NCI-H82 (cell line): Measurements from ENCODE around the gene SORCS2.

Experiments
- DNase-seq: peaks from one replicate; lab custom pipeline; 2025; lab: John Stamatoyannopoulos, UW

The SORCS2 gene

DNA sequence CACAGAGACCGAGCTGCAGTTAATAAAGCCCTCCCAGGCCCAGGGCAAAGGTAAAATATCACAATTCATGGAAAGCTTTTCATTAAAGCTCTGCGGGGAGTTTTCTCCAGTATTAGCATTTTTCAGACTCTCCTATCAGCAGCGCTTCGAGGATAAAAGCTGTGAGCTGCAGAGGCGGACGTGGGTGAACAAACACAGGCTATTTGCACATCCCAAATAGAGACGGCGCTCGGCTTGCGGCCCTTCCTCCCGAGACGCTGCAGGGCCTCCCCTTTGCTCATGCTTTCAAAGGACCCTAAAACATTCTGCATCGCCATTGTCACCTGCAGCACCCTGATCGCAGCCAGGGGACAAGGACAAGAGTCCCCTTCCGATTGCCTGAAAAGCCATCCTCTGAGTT, 97.3 kb downstream of the SORCS2 start:
- no peak for DNase-seq

DNA sequence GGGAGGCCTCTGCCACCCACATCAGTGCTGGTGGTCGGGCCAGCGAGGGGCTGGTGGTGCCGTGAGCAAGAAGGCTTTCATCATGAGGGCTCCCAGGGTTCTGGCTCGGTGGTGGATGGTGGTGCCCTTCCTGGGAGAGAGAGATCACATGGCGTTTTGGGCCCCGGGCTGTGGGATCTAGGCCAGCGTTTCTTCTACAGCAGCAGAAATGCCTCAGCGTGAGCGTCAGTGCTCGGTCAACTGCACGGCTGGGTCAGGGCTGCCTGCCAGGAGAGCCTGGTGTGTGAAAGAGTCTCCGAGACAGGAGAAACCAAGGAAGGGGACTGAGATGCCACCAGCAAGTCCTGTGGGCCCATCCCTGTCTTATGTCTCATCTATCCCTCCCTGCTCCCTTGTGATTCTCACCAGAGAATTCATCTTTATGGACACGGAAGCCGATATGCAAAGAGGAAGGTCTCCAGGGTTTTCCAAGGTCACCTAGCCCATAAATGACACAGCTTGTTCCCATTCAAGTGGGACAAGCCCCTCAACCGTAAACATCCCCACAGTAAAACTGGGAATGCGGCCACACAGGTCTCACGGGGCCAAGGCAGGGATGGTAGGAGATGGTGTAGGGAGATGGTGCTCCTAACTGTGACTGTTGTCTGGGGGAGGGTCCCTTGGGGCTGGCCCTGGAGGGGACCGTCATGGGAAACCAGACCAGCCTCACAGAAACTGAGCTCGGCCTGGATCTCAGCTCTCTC, 99.2 kb downstream of the SORCS2 start:
- DNase-seq, result no peak

DNA sequence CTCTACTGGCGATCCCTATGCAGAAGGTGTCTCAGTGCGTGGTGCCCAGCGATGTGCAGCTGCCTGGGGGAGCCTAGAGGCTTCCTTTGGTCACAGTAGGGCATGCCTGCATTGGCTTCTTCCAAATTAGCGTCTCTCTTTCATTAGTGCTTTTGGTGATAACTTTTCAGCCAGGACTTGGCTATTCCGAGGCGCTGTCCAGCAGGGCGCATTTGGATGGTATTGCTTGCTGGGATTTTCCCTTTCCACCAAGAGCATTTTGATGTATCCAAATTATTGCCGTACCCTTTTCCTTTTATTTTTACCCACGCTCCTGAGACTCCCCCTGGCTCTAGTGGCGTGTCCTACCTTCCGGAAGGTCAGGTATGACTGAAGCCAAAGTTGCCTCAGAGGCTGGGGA, 101.4 kb downstream of the SORCS2 start:
- DNase-seq, result no peak

DNA sequence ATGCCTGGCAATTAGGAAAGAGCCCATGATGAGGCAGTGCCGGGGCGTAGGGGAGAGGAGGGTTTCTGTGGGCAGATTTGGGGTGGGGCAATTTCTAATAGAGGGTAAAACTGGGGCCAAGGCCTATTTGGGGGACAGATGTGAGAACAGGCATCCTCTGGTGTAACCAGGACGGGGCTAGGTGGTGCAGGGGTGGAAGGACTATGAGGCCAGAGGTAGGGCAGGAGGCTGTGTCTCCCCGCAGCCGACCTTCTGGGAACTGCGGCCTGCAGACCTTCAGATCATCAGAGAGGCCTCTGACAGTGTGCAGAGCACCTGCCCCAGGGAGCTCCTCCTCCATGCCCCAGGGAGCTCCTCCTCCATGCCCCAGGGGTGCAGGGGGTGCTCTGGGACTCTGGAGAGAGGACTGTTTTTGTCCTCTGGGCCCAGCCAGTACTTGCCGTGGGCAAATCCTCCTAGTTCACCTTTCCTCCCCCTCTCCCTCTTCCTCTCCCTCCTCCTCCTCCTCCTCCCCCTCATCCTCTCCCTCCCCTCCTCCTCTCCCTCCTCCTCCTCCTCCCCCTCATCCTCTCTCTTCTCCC, 101.9 kb downstream of the SORCS2 start:
- no peak for DNase-seq

- no peak for DNase-seq
Measured at GRCh38 chr4:7295197-7295910, 103.0 kb downstream of the SORCS2 start.

DNA sequence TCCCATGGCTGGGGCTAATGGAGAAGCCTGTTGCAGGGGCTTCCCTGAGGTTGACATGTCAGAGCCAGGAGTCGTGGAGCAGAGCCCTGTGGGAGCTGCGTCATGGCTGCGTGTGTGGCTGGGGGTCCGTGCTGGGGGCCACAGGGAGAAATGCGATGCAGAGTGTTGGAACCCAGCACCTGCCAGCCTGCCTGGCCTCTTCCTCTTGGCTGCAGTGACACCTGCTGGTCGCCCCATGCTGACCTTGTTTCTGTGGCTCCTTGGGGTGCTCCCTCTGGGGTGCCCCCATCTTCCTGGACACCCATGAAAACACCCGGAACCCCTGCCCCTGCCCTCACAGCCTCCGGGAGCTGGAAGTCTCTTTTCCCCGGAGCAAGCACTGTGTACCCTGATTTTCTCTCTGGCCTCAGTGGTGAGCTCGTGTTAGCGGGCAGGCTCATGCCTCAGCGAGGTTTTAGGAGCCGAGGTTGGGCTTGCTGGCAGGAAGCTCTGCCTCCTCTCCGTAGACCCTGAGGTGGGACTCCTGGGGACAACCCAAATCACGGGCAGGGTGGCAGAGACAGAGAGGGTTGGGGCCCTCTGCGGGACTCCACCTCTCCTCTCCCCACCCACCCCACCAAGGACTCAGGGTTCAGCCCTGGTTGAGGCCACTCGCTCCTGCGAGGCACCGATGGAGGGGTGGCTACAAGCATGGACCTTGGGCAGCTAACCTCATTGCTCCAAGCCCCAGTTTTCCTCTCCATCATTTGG, 103.7 kb downstream of the SORCS2 start:
- peak; percentile 42 for DNase-seq

DNA sequence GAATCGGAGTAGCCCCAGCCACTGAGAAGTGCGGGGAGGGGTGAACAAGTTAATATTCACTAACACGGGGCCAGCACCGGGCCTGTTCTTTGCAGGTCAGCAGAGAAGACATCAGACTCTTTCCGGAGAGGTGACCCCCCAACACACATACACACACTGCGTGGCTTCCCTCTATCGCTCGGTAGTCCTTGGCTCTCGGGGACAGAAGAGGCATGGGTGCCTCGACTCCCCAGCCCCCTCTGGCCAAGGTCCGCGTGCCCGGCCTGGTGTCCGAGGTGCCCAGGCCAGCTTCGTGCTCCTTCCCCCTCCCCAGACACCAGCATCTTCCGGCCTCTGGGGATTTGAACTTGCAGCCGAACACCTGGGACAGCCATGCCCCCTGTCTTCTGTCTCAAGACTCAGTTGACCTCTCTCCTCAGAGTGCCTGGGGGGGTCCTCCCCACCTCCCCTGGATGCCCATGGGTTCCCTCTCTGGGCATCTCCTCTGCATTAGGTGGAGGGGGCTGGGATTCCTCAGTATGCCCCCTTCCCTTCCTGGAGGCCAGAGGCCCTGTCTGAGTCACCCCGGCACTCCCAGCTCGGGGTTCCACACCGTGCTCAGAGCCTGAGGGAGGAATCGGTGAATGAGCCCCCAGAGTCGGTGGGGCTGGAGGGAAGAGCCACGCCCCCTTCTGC, 104.5 kb downstream of the SORCS2 start:
- DNase-seq, result no peak

DNA sequence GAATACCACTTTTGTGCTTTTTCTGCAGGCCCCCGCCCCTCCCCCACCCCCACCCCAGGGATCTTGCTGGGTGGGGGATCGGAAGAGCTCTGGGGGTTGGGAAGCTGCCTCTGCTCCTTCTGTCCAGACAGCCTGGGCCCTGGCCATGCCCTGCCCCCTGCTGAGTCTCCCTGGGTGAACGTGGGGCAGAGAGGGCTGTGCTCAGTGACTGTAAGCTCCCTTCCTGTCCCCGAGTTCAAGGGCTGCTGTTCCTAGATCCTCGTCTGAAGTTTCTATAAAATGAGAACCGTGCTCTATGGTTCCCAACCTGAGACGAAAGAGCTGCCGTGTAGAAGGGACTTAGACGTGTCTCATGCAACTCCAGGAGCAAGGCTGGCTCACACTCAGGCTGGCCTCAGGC, 105.0 kb downstream of the SORCS2 start:
- DNase-seq, result no peak

GRCh38 chr4:7297881-7298280, 105.5 kb downstream of the SORCS2 start:
- DNase-seq, result no peak

DNA sequence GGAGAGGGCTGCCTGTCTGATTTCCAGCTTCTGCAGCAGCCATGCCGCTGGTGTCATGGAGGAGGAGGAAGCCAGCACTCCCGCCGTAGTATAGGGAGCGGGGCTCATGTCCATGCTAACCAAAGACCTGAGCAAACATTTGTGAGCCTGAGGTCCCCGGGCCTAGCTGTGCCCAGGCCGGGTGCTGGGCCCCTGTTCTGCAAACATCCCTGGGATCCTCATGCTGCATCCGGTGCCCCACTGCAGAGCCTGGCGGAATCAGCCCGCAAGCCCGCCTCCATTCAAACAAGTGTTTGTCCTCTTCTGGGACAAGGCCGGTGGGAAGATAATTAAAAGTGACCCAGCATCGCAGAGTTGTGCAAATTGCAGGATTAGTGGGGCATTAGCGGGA, 106.3 kb downstream of the SORCS2 start:
- DNase-seq, result no peak

- DNase-seq, result peak; percentile 78
Measured at GRCh38 chr4:7299010-7299907, 106.9 kb downstream of the SORCS2 start.

DNA sequence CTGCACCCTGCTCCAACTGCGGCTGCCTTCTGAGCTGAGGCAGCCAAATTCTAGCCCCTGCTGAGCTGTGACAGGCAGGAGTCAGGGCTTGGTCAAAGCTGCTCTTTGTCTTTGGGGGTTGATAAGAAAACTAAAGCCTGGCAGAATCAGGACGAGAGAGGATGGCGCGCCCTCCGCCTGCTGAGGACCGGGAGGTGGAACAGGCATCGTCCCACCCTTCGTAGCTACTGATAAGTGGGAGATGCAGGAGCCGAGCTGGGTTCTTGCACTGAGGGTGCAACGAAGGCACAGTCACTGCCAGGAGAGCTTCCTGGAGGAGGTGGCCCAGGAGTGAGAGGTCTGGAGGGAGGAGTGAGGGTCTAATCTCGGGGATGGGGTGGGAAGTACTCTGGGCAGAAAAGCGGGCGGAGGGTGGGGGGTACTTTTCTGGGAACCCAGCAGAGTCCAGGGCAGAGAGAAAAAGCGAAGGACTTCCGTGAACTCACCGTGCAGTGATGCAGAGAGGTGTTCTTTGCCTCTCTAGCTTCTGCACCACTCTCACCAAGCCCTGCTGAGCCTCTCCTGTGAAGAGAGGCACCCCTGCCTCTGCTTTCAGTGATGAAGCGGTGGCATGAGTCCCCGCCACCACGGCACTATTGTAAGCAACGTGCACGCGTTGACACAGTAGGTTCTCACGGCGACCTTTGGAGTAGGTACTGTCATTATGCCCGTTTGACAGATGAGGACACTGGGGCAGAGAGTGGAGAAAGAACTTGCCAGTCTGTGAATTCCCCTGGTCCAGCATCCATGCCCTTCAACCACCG, 107.8 kb downstream of the SORCS2 start:
- DNase-seq, result no peak

DNA sequence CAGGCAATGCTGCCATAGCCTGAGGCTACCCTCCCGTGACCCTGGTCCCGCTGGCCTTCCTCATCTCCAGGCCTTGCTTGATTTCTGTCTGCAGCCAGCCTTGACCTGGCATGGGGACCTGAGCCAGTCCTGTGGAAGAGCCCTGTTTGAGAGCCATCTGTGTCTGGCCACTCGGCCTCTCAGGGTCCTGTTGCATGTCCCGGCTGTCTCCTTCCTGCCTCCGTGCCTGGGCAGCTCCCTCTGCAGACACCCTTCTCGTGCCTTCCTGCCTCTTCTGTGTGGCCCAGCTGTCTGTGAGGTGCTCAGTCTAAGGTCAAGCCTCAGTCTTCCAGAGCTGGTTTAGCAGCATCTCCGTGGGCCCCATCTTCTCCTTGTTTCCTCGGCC, 108.4 kb downstream of the SORCS2 start:
- DNase-seq, result no peak

DNA sequence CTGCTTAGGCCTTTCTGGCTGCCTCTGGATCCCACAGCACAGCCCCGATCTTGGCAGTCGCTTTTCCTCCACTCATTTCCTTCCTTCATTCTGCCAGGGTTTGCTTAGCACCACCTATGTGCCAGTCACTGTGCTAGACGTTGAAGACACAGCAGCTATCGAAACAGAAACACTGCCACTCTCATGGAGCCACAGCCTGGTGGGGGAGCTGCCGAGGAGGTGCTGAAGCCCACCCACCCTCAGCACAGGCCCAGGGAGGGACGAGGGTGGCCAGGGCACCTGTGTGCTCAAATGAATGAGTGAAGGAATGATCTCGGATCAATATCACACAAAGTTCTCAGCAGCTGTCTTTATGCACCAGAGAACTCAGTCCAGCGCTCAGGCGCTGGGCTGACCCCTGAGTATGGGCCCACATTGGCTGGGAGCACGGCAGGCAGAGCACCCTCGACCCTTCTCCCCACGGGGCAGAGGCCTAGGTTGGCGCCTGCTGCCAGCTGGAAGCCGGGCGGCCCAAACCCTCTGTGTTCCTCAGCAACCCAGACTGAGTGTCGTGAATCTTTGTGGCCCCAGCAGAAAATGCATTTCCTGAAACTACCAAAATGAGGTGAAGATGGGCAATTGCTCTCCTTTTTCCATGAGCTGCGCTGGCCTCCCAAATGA, 108.9 kb downstream of the SORCS2 start:
- DNase-seq, result no peak

GRCh38 chr4:7301846-7302630, 109.7 kb downstream of the SORCS2 start:
- DNase-seq, result no peak

GRCh38 chr4:7302781-7303404, 110.6 kb downstream of the SORCS2 start:
- DNase-seq, result no peak

DNA sequence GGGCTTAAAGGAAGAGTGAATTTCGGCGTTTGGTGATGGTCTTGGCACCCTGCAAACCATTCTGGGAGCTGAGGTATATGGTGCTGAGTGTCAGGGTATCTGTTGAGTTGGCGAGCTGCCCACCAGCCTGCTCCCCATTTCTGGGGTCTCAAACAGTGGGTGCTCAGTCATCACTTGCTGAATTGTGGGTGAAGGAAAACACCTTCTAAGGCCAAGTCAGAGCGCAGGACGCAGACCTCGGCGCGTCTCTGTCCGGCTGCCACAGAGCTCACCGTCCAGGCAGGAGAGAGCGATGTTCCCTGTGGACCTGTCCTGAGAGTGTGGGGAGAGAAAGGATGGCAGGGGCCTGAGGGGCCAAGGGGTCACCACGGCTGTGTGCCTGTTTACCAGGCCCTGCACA, 111.2 kb downstream of the SORCS2 start:
- no peak for DNase-seq

- DNase-seq, result no peak
Measured at GRCh38 chr4:7304436-7304835, 112.1 kb downstream of the SORCS2 start.
